ENCODE results near the gene FAM222B. TPM values are rescaled to one million over a fixed set of nuclear protein-coding genes. Genes with fewer than 3 reads are reported as not detected.

FAM222B gene
- total and polyA plus RNA-seq, 11 donors, result 9.2 to 33.2 (median 16.7) TPM

DNA sequence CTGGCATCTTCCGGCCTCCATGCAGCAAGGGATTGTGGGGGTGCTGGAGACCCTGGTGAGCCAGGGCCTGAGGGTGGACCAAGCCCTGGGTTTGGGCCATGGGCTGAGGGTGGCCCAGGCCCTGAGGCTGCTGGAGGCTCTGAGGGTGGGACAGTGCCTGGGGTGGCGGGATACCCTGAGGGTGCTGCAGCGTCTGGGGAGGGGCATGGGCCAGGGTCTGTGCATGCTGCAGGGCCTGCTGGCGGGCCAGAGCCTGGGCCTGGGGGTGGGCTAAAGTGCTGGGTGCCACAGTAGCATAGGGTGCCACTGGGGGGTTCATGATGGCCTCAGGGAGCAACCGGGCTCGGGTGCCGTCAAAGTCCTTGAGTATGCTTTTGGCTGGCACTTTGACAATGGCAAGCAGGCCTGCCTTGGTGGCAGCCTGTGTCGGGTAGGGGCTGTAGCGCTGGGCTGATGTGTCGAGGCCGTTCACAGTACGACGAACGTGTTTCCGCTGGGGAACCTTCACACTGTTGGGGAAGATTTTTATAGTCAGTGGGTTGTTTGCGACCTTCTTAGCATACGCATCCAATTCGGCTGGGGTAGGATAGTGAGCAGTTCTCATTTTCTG is 83.2 kb downstream of the FAM222B start:
- peak in 1 of 4 donors; percentile 9 for ATAC-seq

GRCh38 chr17:28758411-28759121 is 84.0 kb downstream of the FAM222B start:
- no peak for TF ChIP-seq POLR2A (IDR thresholded peaks at IDR 0.05)
- TF ChIP-seq, protein P1, sequence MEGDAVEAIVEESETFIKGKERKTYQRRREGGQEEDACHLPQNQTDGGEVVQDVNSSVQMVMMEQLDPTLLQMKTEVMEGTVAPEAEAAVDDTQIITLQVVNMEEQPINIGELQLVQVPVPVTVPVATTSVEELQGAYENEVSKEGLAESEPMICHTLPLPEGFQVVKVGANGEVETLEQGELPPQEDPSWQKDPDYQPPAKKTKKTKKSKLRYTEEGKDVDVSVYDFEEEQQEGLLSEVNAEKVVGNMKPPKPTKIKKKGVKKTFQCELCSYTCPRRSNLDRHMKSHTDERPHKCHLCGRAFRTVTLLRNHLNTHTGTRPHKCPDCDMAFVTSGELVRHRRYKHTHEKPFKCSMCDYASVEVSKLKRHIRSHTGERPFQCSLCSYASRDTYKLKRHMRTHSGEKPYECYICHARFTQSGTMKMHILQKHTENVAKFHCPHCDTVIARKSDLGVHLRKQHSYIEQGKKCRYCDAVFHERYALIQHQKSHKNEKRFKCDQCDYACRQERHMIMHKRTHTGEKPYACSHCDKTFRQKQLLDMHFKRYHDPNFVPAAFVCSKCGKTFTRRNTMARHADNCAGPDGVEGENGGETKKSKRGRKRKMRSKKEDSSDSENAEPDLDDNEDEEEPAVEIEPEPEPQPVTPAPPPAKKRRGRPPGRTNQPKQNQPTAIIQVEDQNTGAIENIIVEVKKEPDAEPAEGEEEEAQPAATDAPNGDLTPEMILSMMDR (IDR thresholded peaks at IDR 0.05), result no peak
- 94 to 97% (median 96%) methylated on average over 22 to 32 of the region's 32 CpGs for WGBS, 4 donors
- ATAC-seq, result no peak
- Histone ChIP-seq H3K27me3 (no peaks in the 10 kb centered on the region), H3K4me1 (peaks cover 0 to 26% (median 13%) of the 10 kb centered on the region in 12 donors), H3K27ac (no peak overlapping the region), H3K9me3 (no peaks in the 10 kb centered on the region), H3K36me3 (peaks cover 0 to 35% (median 25%) of the 10 kb centered on the region in 9 donors), H3K4me3 (no peak overlapping the region)
- no peak for DNase-seq
- intact Hi-C loops (cut with DNase I), result loop anchor here in 1 of 10 donors (5.0 kb wide), 1 partner anchor 149 kb away; no protein-coding TSS in a partner anchor

More for the DNA sequence above, 83.2 kb downstream of the FAM222B start:
- peaks cover 0 to 32% (median 13%) of the 10 kb centered on the region in 12 donors for H3K4me1 ChIP-seq
- intact Hi-C loops (cut with DNase I), result loop anchor here in 1 of 10 donors (5.0 kb wide), 1 partner anchor 148 kb away; no protein-coding TSS in a partner anchor
- no peak for DNase-seq
- WGBS, 4 donors, result 92 to 97% (median 94%) methylated on average over 13 to 18 of the region's 18 CpGs
- no peak for TF ChIP-seq POLR2A (IDR thresholded peaks at IDR 0.05)
- TF ChIP-seq, protein P1 (IDR thresholded peaks at IDR 0.05), result no peak
- peaks cover 0 to 38% (median 26%) of the 10 kb centered on the region in 9 donors for H3K36me3 ChIP-seq
- no peak overlapping the region for H3K4me3 ChIP-seq
- no peaks in the 10 kb centered on the region for H3K27me3 ChIP-seq
- no peak overlapping the region for H3K27ac ChIP-seq
- no peaks in the 10 kb centered on the region for H3K9me3 ChIP-seq

DNA sequence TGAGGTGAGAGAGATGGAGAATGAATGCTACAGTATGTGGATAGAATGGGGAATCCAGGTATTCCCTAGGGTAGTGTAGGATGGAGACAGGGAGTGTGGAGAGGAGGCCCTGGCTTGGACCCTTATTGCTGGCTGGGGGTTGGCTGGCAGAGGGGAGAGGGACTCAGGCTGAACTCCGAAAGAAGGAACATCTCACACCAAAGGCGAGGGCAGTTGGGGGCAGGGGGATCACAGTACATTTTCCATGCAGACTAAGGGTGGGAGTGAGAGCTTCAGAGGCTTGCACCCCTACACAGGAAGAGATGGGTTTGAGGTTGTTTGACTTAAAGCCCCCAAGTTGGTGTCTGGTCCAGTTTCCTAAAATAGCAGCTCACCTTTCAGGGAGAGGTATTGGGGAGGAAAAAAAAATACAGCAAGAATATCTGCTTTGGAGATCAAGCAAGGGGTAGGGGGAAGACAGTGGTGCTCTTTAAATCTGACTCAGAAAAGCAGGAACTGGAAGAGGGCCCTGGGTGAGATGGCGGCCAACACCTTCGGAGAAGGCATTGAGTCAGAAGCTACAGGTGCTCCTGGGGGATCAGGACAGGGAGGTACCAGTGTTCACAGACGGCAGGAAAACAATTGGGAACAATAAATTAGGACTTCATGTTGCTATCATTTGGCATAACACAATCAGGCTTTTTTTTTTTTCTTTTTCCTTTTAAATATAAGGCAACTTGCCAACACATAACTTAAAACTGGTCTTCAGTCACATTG is 86.4 kb downstream of the FAM222B start:
- H3K36me3 ChIP-seq, result peaks cover 0 to 35% (median 25%) of the 10 kb centered on the region in 9 donors
- intact Hi-C loops (cut with DNase I), result loop anchor here in 1 of 10 donors (5.0 kb wide), 1 partner anchor 151 kb away; no protein-coding TSS in a partner anchor

More for the DNA sequence above, 86.4 kb downstream of the FAM222B start:
- peaks cover 0 to 16% (median 7%) of the 10 kb centered on the region in 12 donors for H3K4me1 ChIP-seq
- no peak overlapping the region for H3K27ac ChIP-seq
- H3K27me3 ChIP-seq, result no peaks in the 10 kb centered on the region
- DNase-seq, result no peak
- WGBS, 4 donors, result 71 to 78% (median 71%) methylated on average over 5 of the region's 5 CpGs
- H3K9me3 ChIP-seq, result no peaks in the 10 kb centered on the region
- H3K4me3 ChIP-seq, result no peak overlapping the region
- ATAC-seq, result no peak
- TF ChIP-seq POLR2A (IDR thresholded peaks at IDR 0.05), result no peak
- TF ChIP-seq, protein P1 (IDR thresholded peaks at IDR 0.05), result no peak

All from heart left ventricle (tissue), 16 donors.